ENCODE results near the gene SCTR.

GRCh38 chr2:119415630-119416029, 108.7 kb downstream of the SCTR start:
- no peak for TF ChIP-seq EZH2 (IDR thresholded peaks at IDR 0.05; ENCODE audit: low read depth)
- TF ChIP-seq CTCF (conservative IDR thresholded peaks at IDR 0.05) = no peak

All from PC-9 (cell line).